ENCODE data around the gene UCN. TPM values are rescaled to one million over a fixed set of nuclear protein-coding genes. Genes with fewer than 3 reads are reported as not detected.

Gene UCN
- total RNA-seq, 1 experiment from 2014 or later = 4.6 TPM

GRCh38 chr2:27288610-27289009, 19.6 kb downstream of the UCN start:
- CTCF ChIA-PET = no interaction called here
- H3K9me3 Mint-ChIP-seq (ENCODE audit: low read depth, unreplicated experiment) = no peaks in the 10 kb centered on the region
- no peak for DNase-seq
- BruUV-seq (replicated peaks) = no TSS peak
- no peak for TF ChIP-seq CTCF (IDR thresholded peaks at IDR 0.05; ENCODE audit: unreplicated experiment)
- no peak overlapping the region for H3K4me3 Mint-ChIP-seq (ENCODE audit: low read depth, unreplicated experiment)
- H3K4me1 Mint-ChIP-seq (ENCODE audit: low read depth, unreplicated experiment) = peaks cover 22% of the 10 kb centered on the region
- intact Hi-C loops (cut with micrococcal nuclease; ENCODE audit: unreplicated experiment) = no loop called here
- no peak overlapping the region for H3K27ac Mint-ChIP-seq (ENCODE audit: unreplicated experiment)
- H3K27me3 Mint-ChIP-seq (ENCODE audit: unreplicated experiment) = peaks cover 46% of the 10 kb centered on the region
- no peaks in the 10 kb centered on the region for H3K36me3 Mint-ChIP-seq (ENCODE audit: insufficient read depth, unreplicated experiment)

- H3K27me3 Mint-ChIP-seq (ENCODE audit: unreplicated experiment) = peaks cover 77% of the 10 kb centered on the region
- H3K36me3 Mint-ChIP-seq (ENCODE audit: insufficient read depth, unreplicated experiment) = no peaks in the 10 kb centered on the region
- H3K4me1 Mint-ChIP-seq (ENCODE audit: low read depth, unreplicated experiment) = peaks cover 16% of the 10 kb centered on the region
- CTCF ChIA-PET = no interaction called here
- no peak for DNase-seq
- intact Hi-C loops (cut with micrococcal nuclease; ENCODE audit: unreplicated experiment) = no loop called here
- H3K9me3 Mint-ChIP-seq (ENCODE audit: low read depth, unreplicated experiment) = no peaks in the 10 kb centered on the region
- no peak overlapping the region for H3K4me3 Mint-ChIP-seq (ENCODE audit: low read depth, unreplicated experiment)
- no peak overlapping the region for H3K27ac Mint-ChIP-seq (ENCODE audit: unreplicated experiment)
- no TSS peak for BruUV-seq (replicated peaks)
- TF ChIP-seq CTCF (IDR thresholded peaks at IDR 0.05; ENCODE audit: unreplicated experiment) = no peak
These were observed 22.8 kb downstream of the UCN start for GRCh38 chr2:27285481-27285880.

- CTCF ChIA-PET = no interaction called here
- Mint-ChIP-seq H3K27me3 (ENCODE audit: unreplicated experiment) (peaks cover 81% of the 10 kb centered on the region), H3K9me3 (ENCODE audit: low read depth, unreplicated experiment) (no peaks in the 10 kb centered on the region), H3K27ac (ENCODE audit: unreplicated experiment) (no peak overlapping the region), H3K36me3 (ENCODE audit: insufficient read depth, unreplicated experiment) (no peaks in the 10 kb centered on the region), H3K4me1 (ENCODE audit: low read depth, unreplicated experiment) (peaks cover 20% of the 10 kb centered on the region), H3K4me3 (ENCODE audit: low read depth, unreplicated experiment) (no peak overlapping the region)
- intact Hi-C loops (cut with micrococcal nuclease; ENCODE audit: unreplicated experiment) = no loop called here
- BruUV-seq (replicated peaks) = no TSS peak
- no peak for DNase-seq
- no peak for TF ChIP-seq CTCF (IDR thresholded peaks at IDR 0.05; ENCODE audit: unreplicated experiment)
These were observed 23.2 kb downstream of the UCN start for GRCh38 chr2:27284996-27285395.

GRCh38 chr2:27282892-27283291, 25.4 kb downstream of the UCN start:
- Mint-ChIP-seq H3K4me1 (ENCODE audit: low read depth, unreplicated experiment) (peaks cover 27% of the 10 kb centered on the region), H3K27me3 (ENCODE audit: unreplicated experiment) (peaks cover 82% of the 10 kb centered on the region), H3K4me3 (ENCODE audit: low read depth, unreplicated experiment) (no peak overlapping the region), H3K27ac (ENCODE audit: unreplicated experiment) (no peak overlapping the region), H3K36me3 (ENCODE audit: insufficient read depth, unreplicated experiment) (no peaks in the 10 kb centered on the region), H3K9me3 (ENCODE audit: low read depth, unreplicated experiment) (no peaks in the 10 kb centered on the region)
- BruUV-seq (replicated peaks) = no TSS peak
- CTCF ChIA-PET = interaction anchor here (0.5 to 5.6 kb wide), 5 partner anchors 10 to 133 kb away, joined by 3 to 29 read pairs (median 4); no protein-coding TSS in a partner anchor
- intact Hi-C loops (cut with micrococcal nuclease; ENCODE audit: unreplicated experiment) = no loop called here
- no peak for DNase-seq
- no peak for TF ChIP-seq CTCF (IDR thresholded peaks at IDR 0.05; ENCODE audit: unreplicated experiment)

Data from Calu3 (cell line).